ENCODE data around the gene GRIK2. TPM values are rescaled to one million over a fixed set of nuclear protein-coding genes. Genes with fewer than 3 reads are reported as not detected.

Gene GRIK2
- polyA plus RNA-seq, 1 of the 3 experiments (the other 2 are of a cell fraction) = 0.30 TPM

DNA sequence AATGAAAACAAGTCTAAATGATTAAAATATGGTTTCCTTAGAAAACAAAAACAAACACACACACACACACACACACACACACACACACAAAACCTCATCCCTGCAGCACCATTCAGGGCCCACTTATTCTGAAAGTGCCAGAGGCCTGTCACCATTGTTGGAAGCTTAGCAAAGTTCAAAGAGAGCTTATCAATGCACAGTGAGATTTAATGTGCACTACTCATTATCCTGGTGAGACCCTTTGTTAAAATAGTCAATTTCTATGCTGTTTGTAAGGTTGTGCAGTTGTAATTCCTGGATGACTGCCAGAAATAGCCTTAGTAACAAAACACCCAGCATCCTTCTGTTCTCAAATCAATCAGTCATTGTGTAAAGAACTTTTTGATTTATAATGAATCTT is 482.9 kb downstream of the GRIK2 start (continued):
- TF ChIP-seq, protein P1, sequence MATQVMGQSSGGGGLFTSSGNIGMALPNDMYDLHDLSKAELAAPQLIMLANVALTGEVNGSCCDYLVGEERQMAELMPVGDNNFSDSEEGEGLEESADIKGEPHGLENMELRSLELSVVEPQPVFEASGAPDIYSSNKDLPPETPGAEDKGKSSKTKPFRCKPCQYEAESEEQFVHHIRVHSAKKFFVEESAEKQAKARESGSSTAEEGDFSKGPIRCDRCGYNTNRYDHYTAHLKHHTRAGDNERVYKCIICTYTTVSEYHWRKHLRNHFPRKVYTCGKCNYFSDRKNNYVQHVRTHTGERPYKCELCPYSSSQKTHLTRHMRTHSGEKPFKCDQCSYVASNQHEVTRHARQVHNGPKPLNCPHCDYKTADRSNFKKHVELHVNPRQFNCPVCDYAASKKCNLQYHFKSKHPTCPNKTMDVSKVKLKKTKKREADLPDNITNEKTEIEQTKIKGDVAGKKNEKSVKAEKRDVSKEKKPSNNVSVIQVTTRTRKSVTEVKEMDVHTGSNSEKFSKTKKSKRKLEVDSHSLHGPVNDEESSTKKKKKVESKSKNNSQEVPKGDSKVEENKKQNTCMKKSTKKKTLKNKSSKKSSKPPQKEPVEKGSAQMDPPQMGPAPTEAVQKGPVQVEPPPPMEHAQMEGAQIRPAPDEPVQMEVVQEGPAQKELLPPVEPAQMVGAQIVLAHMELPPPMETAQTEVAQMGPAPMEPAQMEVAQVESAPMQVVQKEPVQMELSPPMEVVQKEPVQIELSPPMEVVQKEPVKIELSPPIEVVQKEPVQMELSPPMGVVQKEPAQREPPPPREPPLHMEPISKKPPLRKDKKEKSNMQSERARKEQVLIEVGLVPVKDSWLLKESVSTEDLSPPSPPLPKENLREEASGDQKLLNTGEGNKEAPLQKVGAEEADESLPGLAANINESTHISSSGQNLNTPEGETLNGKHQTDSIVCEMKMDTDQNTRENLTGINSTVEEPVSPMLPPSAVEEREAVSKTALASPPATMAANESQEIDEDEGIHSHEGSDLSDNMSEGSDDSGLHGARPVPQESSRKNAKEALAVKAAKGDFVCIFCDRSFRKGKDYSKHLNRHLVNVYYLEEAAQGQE (IDR thresholded peaks at IDR 0.05; ENCODE audit: low read depth, low read length) = no peak
- TF ChIP-seq YY1 (IDR thresholded peaks at IDR 0.05; ENCODE audit: low read depth) (no peak), CHD2 (IDR thresholded peaks at IDR 0.05; ENCODE audit: low read length, partially characterized antibody) (no peak), FOXM1 (IDR thresholded peaks at IDR 0.05; ENCODE audit: low read depth) (no peak), RCOR1 (IDR thresholded peaks at IDR 0.05; ENCODE audit: low read length) (no peak), NFIC (IDR thresholded peaks at IDR 0.05; ENCODE audit: borderline replicate concordance) (no peak)
- TF ChIP-seq, protein P2, sequence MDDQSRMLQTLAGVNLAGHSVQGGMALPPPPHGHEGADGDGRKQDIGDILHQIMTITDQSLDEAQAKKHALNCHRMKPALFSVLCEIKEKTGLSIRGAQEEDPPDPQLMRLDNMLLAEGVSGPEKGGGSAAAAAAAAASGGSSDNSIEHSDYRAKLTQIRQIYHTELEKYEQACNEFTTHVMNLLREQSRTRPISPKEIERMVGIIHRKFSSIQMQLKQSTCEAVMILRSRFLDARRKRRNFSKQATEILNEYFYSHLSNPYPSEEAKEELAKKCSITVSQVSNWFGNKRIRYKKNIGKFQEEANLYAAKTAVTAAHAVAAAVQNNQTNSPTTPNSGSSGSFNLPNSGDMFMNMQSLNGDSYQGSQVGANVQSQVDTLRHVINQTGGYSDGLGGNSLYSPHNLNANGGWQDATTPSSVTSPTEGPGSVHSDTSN (IDR thresholded peaks at IDR 0.05) = no peak

DNA sequence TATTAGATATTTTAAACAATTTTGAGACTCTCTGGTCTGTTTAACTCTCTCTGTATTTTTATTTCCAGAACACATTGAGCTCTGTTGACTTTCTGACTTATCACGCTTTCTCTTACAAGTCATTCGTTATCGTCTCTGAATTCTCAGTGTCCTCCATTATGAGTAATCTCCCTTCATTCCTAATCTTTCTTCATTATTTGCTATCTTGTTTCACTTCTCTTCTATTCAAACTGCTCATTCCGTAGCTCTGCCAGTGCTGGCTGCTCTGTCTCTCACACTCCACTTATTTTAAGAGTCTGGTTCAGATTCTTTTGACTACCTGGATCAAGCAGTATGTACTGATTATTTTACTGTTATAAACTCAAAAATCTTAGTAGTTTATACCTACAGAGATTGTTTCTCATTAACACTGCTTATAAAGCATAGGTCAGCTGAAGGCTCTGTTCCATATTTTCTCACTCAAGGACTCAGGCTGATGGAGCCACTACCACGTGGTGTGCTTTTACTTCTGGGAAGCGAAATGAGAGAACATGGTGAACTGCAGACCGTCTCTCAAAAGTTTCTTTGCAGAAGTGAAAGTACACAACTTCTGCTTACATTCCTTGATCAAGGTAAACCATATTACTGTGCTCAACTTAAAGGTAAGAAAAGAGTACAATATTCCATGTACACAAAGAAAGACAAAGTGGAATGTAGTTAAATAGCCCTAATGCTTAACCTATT is 485.2 kb downstream of the GRIK2 start:
- WGBS (ENCODE audit: low lambda C conversion rate) = 74% methylated on average over 7 of the region's 7 CpGs

DNA sequence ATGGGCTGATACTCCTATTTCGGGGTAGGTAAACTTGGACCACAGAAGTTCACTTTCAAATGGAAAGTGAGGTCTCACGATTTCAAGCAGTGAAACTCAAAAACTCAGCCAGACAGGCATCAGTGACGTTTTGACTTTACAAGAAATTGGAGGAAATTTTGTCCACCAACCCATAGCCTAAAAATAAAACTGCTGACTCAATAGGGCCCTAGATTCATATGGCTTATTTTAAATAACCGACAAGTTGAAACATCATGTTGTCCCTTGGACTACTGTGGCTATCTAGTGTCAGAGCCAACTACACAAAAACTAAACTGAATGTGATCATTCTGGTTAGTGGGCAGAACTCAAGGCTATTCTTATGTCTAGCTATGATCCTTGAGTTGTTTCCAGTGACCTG is 486.3 kb downstream of the GRIK2 start:
- no peaks in the 10 kb centered on the region for H3K36me3 ChIP-seq (replicated peaks in 1 of 2; ENCODE audit: control insufficient read depth in 1 of 2, insufficient read depth in 2 of 2, low read length in 1 of 2)
- no peak for DNase-seq
- ChIA-PET POLR2A (no interaction called here), CTCF (no interaction called here)
- H3K9me2 ChIP-seq = no peaks in the 10 kb centered on the region
- H3K4me2 ChIP-seq = no peak overlapping the region
- no peaks in the 10 kb centered on the region for H3K9me3 ChIP-seq
- no peak overlapping the region for H3K27ac ChIP-seq (ENCODE audit: low read depth in 2 of 2, low read length in 1 of 2)
- no peaks in the 10 kb centered on the region for H3K4me1 ChIP-seq (ENCODE audit: control insufficient read depth in 1 of 2, insufficient read depth in 2 of 2, low read depth in 1 of 2, low read length in 1 of 2)
- H3K4me3 ChIP-seq (ENCODE audit: low read depth in 2 of 2, low read length in 1 of 2) = no peak overlapping the region
- H3F3A ChIP-seq (replicated peaks; ENCODE audit: insufficient read depth) = no peaks in the 10 kb centered on the region
- no peak overlapping the region for H3K9ac ChIP-seq
- 44% methylated on average over 4 of the region's 4 CpGs for WGBS (ENCODE audit: low lambda C conversion rate)
- no peak overlapping the region for H2AFZ ChIP-seq (ENCODE audit: low read depth)
- no peaks in the 10 kb centered on the region for H3K79me2 ChIP-seq (ENCODE audit: insufficient read depth)
- H4K20me1 ChIP-seq (ENCODE audit: insufficient read depth) = no peaks in the 10 kb centered on the region
- H3K27me3 ChIP-seq (ENCODE audit: insufficient read depth) = no peaks in the 10 kb centered on the region
- TF ChIP-seq, protein P1 (IDR thresholded peaks at IDR 0.05; ENCODE audit: low read depth, low read length) = no peak
- TF ChIP-seq MXI1 (IDR thresholded peaks at IDR 0.05; ENCODE audit: low read depth, low read length) (no peak), EP300 (IDR thresholded peaks at IDR 0.05; ENCODE audit: borderline replicate concordance in 1 of 2, low read depth in 1 of 2, low read length in 1 of 2) (no peak), FOXM1 (IDR thresholded peaks at IDR 0.05; ENCODE audit: low read depth) (no peak), FOXJ3 (CRISPR knock-in tag; IDR thresholded peaks at IDR 0.05) (no peak)
- TF ChIP-seq, protein P3, sequence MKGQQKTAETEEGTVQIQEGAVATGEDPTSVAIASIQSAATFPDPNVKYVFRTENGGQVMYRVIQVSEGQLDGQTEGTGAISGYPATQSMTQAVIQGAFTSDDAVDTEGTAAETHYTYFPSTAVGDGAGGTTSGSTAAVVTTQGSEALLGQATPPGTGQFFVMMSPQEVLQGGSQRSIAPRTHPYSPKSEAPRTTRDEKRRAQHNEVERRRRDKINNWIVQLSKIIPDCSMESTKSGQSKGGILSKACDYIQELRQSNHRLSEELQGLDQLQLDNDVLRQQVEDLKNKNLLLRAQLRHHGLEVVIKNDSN (IDR thresholded peaks at IDR 0.05; ENCODE audit: borderline replicate concordance, low read depth) = no peak
- TF ChIP-seq, protein P4, sequence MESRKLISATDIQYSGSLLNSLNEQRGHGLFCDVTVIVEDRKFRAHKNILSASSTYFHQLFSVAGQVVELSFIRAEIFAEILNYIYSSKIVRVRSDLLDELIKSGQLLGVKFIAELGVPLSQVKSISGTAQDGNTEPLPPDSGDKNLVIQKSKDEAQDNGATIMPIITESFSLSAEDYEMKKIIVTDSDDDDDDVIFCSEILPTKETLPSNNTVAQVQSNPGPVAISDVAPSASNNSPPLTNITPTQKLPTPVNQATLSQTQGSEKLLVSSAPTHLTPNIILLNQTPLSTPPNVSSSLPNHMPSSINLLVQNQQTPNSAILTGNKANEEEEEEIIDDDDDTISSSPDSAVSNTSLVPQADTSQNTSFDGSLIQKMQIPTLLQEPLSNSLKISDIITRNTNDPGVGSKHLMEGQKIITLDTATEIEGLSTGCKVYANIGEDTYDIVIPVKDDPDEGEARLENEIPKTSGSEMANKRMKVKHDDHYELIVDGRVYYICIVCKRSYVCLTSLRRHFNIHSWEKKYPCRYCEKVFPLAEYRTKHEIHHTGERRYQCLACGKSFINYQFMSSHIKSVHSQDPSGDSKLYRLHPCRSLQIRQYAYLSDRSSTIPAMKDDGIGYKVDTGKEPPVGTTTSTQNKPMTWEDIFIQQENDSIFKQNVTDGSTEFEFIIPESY (IDR thresholded peaks at IDR 0.05; ENCODE audit: borderline replicate concordance, low read depth) = no peak

More for the DNA sequence above, 485.2 kb downstream of the GRIK2 start:
- no peaks in the 10 kb centered on the region for H3K36me3 ChIP-seq (replicated peaks in 1 of 2; ENCODE audit: control insufficient read depth in 1 of 2, insufficient read depth in 2 of 2, low read length in 1 of 2)
- H2AFZ ChIP-seq (ENCODE audit: low read depth) = peak overlapping the region; percentile 46; the same call in 1 of the 2 replicates
- no peaks in the 10 kb centered on the region for H3K4me1 ChIP-seq (ENCODE audit: control insufficient read depth in 1 of 2, insufficient read depth in 2 of 2, low read depth in 1 of 2, low read length in 1 of 2)
- no peak overlapping the region for H3K4me3 ChIP-seq (ENCODE audit: low read depth in 2 of 2, low read length in 1 of 2)
- H3F3A ChIP-seq (replicated peaks; ENCODE audit: insufficient read depth) = no peaks in the 10 kb centered on the region
- H3K9me3 ChIP-seq = no peaks in the 10 kb centered on the region
- ChIA-PET POLR2A (no interaction called here), CTCF (no interaction called here)
- H3K4me2 ChIP-seq = no peak overlapping the region
- no peak overlapping the region for H3K27ac ChIP-seq (ENCODE audit: low read depth in 2 of 2, low read length in 1 of 2)
- H3K79me2 ChIP-seq (ENCODE audit: insufficient read depth) = no peaks in the 10 kb centered on the region
- H3K9me2 ChIP-seq = no peaks in the 10 kb centered on the region
- DNase-seq = no peak
- H3K9ac ChIP-seq = no peak overlapping the region
- no peaks in the 10 kb centered on the region for H3K27me3 ChIP-seq (ENCODE audit: insufficient read depth)
- no peaks in the 10 kb centered on the region for H4K20me1 ChIP-seq (ENCODE audit: insufficient read depth)
- no peak for TF ChIP-seq TEAD4 (IDR thresholded peaks at IDR 0.05; ENCODE audit: borderline replicate concordance, insufficient read depth)
- no peak for TF ChIP-seq NRF1 (IDR thresholded peaks at IDR 0.05; ENCODE audit: low read depth, low read length)
